ENCODE results near the gene FOXD4L3.
A peak's percentile ranks its signal among the peaks of the same experiment; 100 is the strongest.
"Not testable (repeated sequence)": the region's sequence is repeated elsewhere in the genome, so short reads cannot be mapped to it uniquely, and the experiment has no call there.

The FOXD4L3 gene

GRCh38 chr9:68302567-68302966 is at the start of gene FOXD4L3:
FOXD4L3 (plus strand) TSS chr9:68302867; CDS start chr9:68302952, 85 bp downstream.
- not testable (repeated sequence) for DNase-seq (ENCODE audit: low read depth)

GRCh38 chr9:68281041-68281440 is 21.6 kb upstream of the FOXD4L3 start:
- DNase-seq (ENCODE audit: low read depth): not testable (repeated sequence)

DNA sequence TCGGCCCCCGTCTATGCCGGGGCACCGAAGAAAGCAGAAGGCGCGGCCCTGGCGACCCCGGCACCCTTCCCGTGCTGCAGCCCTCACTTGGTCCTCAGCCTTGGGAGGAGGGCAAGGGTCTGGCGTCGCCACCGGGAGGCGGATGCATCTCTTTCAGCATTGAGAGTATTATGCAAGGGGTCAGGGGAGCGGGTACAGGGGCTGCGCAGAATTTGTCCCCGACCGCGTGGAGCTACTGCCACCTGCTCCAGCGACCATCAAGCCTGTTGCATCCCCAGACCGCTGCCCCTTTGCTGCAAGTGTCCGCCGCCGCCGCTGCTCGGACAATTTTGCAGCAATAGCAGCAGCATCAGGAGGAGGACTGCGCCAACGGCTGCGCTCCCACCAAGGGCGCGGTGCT is 1.1 kb downstream of the FOXD4L3 start:
- DNase-seq (ENCODE audit: low read depth): not testable (repeated sequence)

DNA sequence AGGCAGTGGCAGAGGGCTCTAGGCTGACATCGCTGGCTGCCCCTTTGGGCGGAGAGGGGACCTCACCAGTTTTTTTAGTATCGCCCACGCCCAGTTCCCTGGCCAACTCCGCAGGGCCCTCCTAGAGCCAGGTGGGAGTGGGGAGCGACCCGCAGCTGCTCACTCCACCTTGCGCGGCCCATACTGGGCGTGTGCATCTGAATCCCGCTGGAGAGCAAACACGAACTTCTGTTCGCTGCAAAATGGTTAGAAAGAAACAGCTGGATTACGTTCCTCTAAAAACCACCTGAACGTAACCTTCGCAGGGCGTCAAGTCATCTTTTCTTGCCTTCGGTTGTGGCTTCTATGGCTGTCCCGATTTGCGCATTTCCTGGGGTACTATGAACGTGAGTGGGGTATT is 1.5 kb downstream of the FOXD4L3 start:
- DNase-seq (ENCODE audit: low read depth): not testable (repeated sequence)

DNA sequence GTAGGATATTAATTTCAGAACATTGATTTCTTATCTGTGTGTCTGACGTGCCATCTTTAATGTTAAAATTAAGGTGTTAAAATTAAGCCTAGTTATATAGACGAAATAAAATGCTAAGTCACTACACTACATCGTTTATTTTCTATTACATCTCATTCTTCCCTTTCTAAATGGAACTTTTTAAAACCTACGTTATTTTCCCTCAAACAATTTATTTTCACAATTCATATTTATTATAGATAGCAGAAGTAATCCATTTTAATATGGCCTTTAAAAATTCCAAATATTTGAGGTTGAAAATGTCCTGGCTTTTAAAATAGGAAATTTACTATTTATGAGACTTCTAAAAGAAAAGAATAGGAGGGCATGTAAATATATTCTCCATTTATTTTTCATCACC is 2.1 kb downstream of the FOXD4L3 start:
- DNase-seq (ENCODE audit: low read depth): not testable (repeated sequence)

DNA sequence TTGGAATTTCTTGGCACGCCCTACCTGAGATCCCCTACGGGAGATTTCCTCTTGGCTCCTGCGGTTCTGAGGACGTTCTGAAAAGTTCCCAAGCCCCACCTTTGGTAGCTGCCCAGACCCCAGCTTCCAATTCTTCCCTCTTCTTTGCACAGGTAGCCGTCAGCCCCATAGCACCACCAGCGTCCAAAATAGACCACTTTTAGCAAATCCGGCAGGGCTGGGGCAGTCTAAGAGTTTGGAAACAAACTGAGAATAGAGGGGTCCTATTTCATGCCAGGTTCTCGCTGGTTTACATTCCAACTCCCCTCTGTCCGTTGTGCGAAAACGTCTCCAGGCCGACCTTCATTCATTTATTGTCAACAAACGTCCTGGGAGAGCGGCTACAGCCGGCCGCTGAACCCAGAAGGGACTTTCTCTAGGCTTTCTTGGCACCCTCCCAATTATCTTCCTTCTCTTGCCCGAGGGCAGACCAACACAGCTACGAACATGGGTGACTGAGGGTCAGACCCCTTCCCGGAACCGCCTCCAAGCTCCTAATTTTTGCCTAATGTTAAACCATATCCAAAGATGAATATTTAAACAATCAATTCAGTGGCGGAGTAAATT is 3.1 kb downstream of the FOXD4L3 start:
- DNase-seq (ENCODE audit: low read depth): not testable (repeated sequence)

GRCh38 chr9:68306391-68306964 is 3.8 kb downstream of the FOXD4L3 start:
- not testable (repeated sequence) for DNase-seq (ENCODE audit: low read depth)

- not testable (repeated sequence) for DNase-seq (ENCODE audit: low read depth)
Measured at GRCh38 chr9:68307127-68307526, 4.5 kb downstream of the FOXD4L3 start.

GRCh38 chr9:68307654-68308053 is 5.0 kb downstream of the FOXD4L3 start:
- not testable (repeated sequence) for DNase-seq (ENCODE audit: low read depth)

DNA sequence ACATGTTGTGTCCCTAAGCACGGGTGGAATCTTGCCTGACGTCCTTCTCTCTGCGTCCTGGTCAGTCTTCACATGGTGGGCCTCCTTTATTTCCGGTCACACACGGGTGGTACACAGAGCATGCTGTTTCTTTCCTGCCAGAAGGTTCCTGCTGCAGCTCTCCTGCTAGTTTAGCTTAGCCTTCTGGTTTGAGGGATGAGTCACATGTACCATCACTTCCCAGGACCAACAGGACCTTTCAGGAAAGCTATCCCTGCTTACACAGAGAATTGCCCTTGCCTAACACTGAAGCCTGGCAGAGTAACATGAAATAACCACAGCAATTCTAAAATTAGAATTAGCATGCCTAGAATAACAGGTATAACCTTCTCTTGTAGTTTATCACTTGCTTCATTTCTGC is 8.5 kb downstream of the FOXD4L3 start:
- DNase-seq (ENCODE audit: low read depth): not testable (repeated sequence)

- not testable (repeated sequence) for DNase-seq (ENCODE audit: low read depth)
Measured at GRCh38 chr9:68318209-68318608, 15.5 kb downstream of the FOXD4L3 start.

DNA sequence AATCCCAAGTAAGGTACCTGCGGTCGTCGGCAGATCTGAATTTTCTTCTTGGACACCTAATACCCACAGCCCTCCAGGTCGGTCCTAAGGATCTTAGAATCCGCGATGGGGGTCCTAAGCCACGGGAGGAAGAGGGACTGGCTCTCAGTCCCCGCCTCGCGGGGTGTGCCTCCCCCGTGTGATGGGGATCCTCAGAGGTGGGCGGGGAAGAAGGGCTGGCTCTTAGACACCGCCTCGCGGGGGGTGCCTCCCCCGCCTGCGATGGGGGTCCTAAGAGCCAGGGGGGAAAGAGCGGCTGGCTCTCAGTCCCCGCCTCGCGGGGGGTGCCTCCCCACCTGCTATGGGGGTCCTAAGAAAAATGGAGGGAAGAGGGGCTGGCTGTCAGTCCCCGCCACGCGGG is 21.1 kb downstream of the FOXD4L3 start:
- DNase-seq (ENCODE audit: low read depth): not testable (repeated sequence)

DNA sequence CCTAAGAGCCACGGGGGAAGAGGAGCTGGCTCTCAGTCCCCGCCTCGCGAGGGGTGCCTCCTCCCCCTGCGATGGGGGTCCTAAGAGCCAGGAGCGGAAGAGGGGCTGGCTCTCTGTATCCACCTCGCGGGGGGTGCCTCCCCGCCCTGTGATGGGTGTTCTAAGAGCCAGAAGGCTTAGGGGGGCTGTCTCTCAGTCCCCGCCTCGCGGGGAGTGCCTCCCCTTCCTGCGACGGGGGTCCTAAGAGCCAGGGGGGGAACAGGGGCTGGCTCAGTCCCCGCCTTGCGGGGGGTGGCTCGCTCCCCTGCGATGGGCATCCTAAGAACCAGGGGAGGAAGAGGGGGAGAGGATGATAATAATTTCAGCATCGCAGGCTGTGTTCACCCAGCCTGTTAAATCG is 21.9 kb downstream of the FOXD4L3 start:
- DNase-seq (ENCODE audit: low read depth): not testable (repeated sequence)

DNA sequence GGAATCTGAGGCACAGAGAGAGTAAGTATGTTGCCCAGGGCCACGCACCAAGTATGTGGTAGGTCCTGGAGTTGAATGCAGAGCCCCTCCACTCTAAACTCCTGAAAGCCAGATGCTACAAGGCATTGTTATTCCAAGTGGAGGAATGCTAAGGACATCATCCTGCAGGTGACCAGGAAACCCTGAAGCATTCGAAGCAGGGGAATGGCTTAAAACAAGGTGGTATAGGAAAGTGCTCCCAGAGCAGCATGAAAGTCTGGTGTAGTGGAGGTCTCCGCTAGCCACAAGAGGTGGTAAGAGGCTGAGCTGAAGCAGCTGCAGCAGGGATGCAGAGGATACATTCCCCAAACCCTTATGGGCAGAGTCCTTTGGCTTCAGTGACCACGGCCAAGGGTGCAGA is 26.4 kb downstream of the FOXD4L3 start:
- not testable (repeated sequence) for DNase-seq (ENCODE audit: low read depth)

DNA sequence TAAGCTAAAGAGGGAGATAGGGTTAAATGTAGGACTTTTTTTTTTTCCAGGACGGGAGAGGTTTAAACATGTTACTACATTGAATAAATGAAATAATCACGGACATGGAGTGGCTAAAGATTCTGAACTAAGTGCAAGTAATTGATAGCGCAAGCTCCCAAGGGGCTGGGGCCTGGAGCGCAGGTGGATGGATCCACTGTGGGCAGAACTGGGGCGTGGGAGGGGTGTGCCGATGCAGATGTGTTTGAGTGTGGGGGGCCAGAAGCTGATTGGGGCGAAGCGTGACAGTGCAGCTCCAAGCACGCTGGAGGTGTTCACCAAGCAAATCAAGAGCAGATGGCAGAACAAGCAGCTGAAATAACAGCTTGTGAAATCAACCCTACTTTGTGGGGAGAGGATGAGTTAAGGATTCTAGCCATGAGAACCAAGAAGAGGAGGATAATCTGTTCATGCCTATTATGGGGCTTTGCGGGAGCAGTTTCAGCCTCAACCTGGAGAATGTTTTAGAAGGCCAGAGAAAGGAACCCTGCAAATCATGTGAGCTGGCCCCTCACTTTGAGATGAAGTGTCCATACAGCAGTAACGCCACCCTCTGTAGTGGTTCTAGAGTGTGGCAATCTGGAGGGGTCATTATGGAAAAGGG is 28.0 kb downstream of the FOXD4L3 start:
- not testable (repeated sequence) for DNase-seq (ENCODE audit: low read depth)

DNA sequence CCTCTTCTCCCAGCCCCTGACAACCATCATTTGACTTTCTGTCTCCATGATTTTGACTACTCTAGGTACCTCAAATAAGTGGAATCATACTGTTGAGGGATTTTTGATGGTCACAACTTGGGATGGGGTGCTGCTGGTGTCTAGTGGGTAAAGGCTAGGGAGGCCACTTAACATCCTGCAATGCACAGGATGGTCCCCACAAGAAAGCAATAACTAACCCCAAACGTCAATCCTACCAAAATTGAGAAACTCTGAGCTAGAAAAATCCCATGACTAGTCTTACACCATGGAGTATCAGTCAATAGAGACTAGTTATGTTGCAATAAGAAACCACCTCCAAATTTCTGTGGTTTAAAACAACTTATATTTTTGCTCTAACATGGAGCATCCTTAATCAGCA is 29.5 kb downstream of the FOXD4L3 start:
- DNase-seq (ENCODE audit: low read depth): not testable (repeated sequence)

DNA sequence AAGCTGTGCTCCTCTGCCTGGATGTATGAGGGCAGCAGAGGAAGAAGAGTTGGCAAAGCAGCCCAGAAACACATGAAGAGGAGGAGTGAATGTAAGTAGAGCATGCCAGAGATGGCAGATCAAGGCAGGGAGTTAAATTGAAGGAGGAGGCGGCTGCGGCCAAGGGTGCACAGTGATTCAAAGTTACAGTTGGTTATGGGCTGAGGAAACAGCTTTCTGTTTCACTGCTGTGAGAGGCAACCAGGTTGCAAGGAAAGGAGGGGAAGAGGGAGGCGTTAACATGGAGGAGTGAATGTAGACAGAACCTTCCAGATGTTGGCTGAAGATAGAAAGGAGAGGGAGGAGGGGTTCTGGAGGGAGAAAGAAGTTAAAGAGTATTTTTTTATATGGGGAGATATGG is 33.3 kb downstream of the FOXD4L3 start:
- DNase-seq (ENCODE audit: low read depth): not testable (repeated sequence)

DNA sequence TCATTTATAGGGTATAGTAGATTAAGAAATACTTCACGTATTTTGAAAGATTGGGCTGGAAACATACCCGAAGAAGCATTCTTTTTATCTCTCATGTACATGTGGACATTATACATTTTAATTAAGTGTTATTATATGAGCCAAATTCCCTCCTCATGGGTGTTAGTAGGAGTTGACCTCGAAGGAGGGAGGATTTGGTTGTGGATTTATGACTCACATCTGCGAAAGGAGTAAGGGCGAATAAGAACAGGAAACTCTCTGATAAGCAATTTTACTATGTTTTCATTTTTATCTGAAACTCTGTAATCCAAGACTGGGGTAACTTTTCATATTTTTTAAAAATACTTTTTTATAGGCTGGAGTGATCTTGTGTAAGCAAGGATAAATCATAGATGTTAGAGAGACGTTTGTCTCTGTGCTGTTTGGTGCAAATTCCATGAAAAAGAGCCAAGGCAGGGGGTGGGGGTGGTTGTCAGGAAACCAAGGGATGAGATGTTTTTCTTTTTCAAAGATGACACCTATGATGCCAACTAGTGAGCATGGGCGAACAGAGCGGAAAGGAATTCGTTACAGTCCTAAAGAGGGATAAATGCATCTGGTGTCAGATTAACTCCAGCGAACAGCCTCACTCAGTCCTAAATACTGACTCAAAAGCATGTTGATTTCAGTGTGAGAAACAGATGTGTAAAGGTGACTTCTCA is 34.1 kb downstream of the FOXD4L3 start:
- DNase-seq (ENCODE audit: low read depth): peak; percentile 6

DNA sequence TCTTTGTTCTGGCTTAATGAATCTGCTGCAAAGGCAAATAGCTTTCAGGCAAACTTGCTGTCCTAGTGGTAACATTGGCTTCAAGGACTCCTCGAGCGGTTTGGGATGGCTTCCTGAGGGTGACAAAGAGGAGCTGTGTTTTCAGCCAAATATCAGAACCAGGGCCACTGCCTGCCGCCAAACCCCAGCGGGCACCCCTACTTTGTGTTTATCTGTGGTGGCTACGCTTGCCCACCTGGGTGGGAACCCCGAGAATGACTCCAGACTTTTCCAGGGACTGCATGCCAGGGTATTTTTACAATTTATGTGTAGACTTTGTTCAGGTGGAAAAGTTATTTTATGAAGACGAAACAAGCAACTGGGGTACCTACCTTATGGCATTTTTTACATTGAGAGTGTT is 35.3 kb downstream of the FOXD4L3 start:
- DNase-seq (ENCODE audit: low read depth): not testable (repeated sequence)

DNA sequence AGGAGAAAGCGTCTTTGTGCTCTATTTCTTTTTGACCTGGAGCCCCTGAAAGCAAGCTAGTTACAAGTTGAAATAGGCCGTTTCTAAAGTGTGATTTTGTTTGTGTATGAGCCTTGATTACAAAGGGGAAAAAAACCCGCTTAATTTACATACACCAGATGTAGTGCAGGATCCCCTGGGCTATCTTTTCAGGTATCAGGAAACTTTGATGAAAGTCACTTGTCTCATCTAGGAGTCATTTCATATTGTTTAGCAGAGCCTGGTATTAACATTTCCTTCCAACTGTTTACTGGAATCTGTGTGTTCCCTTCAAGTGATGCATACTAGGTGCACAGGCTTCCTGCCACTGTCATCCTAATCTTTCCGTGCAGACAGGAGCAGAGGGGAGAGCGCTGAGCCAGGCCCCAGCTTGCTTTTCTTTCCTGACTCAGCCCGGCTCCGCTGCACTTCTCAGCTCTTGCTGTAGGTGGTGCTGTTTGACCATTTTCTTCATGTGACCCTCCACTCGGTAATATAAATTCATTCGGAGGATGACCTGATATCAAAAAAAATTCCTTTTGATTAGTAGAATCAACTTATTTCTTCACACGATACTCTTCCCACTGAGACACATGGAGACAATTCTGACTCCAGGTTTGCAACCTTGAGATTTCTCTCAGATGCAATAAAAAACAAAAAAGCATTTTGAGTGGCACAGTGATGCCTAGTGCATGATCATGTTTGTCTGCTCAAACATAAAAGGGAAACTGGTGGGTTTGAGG is 39.8 kb downstream of the FOXD4L3 start:
- not testable (repeated sequence) for DNase-seq (ENCODE audit: low read depth)

GRCh38 chr9:68343242-68343641 is 40.6 kb downstream of the FOXD4L3 start:
- not testable (repeated sequence) for DNase-seq (ENCODE audit: low read depth)

GRCh38 chr9:68343992-68344391 is 41.3 kb downstream of the FOXD4L3 start:
- DNase-seq (ENCODE audit: low read depth): not testable (repeated sequence)

Data from amniotic epithelial cell (primary cell).